8988T (cell line): ENCODE measurements around the gene LY86.

Source experiments
- DNase-seq: peaks from one replicate; pipeline ENCODE4 v3.0.0; 2011

Gene LY86

DNA sequence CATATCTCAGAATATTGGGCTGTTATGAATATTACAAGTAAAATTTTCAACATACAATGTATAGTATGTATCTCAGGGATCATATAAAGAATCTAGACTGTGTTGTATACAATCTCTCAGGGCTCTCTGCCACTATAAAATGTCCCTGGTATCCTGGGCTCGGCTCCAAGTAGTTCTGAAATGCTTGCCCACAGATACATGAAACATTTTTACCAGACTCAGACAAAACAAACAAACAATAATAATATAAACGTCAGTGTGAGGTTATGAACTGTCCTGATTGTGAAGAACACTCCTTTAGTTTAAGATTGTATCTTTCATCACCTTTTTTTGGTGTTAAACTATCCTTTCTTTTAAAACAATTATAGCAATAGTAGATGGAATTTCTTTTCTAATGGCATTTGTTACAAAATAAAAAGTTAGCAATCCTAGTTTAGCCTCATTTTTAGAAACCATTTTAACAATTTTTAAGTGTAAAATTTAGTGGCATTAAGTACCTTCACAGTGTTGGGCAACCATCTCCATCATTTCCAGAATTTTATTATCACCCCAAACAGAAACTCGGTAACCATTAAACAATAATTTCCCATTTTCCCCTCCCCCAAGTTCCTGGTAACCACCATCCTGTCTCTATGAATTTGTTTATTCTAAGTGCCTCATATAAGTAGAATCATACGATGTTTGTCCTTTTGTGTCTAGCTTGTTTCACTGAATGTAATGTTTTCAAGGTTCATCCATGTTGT lies 17.4 kb upstream of the LY86 start:
- DNase-seq, result no peak

DNA sequence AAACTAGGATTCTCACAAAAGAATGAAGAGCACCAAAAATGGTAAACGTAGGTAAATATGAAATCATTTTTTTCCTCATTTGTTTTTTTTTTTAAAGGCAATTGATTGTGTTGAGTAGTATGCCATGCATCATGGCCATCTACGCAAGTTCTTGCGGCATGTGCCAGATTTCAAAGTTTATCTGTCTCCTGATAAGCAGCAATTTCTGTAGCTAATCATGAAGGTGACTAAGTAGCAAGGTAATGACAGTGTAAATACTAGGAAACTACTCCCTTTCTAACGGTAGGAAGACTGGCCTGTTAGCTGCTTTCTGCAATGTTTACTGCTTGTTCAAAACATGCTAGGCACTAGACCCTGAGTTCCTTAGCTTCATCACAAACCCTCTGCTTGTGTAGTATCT lies 13.4 kb upstream of the LY86 start:
- no peak for DNase-seq

DNA sequence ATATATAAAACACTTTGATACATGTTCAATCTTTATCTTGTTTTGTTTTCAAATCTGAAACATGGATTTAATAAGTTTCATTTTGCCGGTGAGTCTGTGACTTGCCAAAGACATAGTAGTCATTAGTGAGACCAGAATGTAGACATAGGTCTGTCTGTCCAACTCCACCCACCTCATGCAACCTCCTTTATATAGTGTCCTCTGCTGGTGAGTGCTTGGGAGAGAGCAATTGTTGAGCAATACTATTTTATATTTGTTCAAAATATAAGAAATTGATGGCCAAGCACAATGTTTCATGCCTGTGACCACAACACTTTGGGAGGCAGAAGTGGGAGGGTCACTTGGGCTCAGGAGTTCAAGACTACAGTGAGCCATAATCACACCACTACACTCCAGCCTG lies 10.8 kb upstream of the LY86 start:
- no peak for DNase-seq

DNA sequence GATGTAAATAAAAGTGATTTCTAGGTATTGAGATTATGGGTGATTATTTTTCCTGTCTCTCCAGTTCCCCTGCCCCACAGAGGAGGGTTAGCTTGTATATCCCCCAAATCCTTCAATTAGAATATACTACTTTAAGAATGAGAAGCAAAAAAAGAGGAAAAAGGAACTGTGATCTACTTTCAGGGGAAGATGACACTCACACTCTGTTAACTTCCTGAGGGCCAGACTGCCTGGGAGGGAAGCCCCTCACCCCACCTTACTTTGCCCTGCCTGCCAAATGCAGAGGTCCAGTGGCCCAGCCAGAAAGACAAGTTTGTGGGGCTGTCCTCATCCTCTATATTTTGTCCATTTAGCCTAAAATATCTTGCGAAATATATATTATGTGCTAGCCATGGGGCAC lies 9.2 kb upstream of the LY86 start:
- DNase-seq, result no peak

DNA sequence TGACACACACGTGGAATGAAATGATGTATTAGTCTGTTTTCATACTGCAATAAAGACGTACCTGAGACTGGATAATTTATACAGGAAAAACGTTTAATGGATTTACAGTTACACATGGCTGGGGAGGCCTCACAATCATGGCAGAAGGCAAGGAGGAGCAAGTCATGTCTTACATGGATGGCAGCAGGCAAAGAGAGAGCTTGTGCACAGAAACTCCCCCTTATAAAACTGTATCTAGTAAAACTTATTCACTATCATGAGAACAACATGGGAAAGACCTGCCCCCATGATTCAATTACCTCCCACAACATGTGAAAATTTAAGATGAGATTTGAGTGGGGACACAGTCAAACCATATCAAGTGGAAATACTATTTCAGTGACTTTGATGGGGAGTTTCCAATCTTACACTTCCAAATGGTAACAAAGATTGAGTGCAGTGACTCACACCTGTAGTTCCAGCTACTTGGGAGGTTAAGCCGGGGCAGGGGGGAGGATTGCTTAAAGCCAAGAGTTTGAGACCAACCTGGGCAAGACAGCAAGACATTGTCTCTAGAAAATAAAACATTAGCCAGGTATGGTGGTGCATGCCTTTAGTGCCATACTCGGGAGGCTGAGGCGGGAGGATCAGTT lies 8.2 kb upstream of the LY86 start:
- DNase-seq, result no peak

DNA sequence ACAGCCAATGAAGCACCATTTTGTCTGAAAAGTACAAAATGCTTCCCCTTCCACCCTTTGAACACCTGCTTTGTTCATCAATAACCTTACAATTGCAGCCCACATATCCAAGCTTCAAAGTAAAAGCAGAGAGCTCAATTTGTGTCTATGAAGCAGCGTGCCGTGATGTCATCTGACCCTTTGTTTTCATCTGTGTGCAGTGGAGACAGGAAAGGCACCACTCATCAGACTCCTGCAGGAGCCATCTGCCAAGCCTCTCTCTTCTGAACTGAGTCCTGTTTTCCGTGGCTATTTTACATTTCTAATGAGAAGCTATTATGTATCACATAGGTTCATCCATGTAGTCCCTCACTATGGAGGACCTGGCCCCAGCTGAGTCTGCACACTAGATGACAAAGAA lies 7.5 kb upstream of the LY86 start:
- no peak for DNase-seq

DNA sequence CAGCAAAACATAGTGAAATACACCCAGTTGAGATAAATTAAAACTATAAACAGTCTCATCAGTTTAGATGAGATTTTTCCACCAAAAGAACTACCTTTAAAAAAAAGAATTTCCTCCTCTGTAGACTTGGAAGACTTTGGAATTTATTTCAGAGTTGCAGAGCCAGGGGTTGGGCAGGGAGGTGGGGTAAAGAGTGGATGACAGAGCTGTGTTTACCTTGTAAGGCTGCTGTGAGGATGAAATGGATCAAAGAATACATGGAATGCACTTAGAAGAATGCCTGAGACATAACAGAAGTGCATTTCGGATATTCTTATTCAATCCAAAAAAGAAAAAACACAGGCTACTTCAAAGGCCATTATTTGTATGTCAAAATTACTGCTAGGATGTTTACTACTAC lies 6.4 kb upstream of the LY86 start:
- DNase-seq, result no peak

DNA sequence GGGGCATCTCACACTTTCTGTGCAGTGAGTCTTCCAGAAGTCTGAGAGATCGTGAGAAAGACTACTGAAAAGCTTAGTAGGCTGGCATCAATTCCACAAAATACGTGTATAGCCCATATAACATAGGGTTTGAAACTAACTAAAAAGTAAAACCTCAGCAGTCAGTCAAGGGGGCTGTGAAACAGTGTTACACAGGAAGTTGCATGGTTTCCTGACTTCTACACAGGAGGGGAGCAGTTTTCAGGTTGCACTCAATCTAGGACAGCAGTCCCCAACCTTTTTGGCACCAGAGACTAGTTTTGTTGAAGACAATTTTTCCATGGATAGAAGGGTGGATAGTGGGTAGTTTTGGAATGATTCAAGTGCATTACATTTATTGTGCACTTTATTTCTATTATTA lies 4.7 kb upstream of the LY86 start:
- no peak for DNase-seq

DNA sequence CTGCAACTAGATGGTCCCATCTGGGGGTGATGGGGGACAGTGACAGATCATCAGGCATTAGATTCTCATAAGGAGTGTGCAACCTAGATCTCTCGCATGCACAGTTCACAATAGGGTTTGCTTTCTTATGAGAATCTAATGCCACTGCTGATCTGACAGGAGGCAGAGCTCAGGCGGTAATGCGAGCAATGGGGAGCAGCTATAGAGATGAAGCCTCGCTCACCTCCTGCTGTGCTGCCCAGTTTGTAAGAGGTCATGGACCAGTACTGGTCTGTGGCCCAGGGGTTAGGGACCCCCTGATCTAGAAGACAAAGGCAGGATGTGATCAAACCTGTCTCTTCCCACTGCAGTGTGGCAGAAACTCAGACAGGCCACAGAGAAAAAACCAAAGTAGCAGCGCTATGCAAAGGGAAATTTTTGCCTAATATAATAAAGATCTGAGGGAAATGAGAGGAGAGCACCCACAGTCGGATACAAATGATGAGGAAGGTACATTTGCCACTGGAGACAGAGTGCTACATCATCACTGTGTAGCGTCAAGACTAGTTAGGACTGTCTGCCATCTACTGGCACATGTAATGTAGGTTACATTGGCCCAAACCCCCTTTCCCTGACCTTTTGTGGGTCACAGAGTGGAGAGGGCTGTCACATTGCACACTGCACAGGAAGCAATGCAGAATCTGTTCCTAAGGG lies 4.1 kb upstream of the LY86 start:
- no peak for DNase-seq

DNA sequence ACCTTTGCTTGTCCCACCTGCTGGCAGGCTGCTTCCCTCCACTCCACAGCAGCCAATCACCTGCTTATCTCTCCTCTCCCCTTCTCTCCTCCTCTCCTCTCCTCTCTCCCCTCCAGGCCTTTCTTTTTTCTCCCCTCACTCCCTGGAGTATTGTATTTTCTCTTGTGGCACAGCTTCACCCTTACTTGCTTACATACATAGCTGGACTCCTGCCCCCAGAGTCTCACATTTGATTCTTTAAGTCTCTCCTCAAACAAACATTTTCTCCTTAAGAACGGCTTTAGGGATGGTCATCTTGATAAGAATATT lies 3.6 kb upstream of the LY86 start:
- DNase-seq, result no peak

DNA sequence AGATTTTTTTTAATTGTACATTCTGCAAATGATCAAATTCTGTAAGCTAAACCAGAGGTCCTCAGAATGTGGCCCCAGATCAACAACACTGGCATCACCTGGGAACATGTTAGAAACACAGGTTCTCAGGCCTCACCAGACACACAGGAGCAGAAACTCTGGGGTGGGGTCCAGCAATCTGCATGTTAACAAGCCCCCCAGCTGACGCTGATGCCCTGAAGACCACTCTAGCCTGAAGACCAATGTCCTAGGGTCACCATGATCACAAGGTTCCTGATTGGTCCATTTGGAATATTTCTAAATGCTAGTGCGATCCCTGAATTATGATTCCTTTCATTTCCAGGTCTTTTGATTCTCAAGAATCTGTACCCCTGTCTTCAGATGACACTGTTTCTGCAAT lies 2.4 kb upstream of the LY86 start:
- DNase-seq, result no peak

DNA sequence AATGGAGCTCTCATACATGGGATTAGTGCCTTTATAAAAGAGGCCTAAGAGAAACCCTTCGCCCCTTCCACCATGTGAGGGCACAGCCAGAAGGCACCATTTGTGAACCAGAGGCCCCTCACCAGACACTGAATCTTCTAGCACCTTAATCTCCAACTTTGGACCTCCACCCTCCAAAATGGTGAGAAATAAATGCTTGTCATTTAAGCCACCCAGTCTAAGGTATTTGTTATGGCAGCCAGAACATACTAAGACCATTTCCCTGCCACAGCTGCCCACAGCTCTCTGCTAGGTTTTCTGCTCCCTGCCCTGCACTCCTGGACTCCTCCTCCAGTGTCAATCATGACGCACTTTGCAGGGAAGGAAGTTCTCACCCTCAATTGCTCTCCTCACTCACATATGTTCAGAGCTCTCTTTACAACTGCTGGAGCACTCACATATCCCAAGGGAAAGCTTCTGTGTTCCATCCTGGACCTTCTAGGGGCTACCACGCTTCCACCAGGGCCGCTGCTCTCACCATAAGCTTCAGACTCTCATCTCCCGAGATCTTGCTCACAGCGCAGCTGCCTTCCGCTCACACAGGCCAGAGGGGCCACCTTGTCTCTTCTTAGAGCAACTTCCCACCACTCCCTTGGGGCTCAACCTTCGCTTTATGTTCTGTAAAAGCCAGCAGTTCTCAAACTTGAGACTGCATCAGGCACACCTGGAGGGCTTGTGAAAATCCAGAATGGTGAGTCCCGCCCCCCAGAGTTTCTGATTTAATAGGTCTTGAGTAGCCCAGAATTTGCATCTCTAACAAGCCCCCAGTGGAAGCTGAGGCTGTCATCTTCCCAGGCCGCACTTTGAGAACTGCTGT lies 1.6 kb upstream of the LY86 start:
- DNase-seq, result no peak

DNA sequence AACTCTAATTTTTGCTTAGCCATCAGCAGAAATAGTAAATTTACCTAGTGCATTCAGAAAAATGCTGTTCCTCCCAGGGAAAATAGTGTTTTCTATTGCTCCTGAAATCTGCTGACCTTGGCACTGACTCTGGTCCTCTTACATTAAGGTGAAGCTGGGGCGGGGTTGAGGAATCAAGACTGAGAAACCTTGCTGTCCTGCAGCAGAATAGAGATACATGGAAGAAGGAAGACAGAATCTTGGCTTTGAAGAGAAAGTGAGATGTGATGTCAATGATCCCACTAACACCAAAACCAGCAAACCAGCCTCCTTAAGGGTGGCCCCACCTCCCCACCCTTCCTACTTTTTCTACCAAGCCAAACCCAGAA lies 840 bp upstream of the LY86 start:
- DNase-seq, result no peak

DNA sequence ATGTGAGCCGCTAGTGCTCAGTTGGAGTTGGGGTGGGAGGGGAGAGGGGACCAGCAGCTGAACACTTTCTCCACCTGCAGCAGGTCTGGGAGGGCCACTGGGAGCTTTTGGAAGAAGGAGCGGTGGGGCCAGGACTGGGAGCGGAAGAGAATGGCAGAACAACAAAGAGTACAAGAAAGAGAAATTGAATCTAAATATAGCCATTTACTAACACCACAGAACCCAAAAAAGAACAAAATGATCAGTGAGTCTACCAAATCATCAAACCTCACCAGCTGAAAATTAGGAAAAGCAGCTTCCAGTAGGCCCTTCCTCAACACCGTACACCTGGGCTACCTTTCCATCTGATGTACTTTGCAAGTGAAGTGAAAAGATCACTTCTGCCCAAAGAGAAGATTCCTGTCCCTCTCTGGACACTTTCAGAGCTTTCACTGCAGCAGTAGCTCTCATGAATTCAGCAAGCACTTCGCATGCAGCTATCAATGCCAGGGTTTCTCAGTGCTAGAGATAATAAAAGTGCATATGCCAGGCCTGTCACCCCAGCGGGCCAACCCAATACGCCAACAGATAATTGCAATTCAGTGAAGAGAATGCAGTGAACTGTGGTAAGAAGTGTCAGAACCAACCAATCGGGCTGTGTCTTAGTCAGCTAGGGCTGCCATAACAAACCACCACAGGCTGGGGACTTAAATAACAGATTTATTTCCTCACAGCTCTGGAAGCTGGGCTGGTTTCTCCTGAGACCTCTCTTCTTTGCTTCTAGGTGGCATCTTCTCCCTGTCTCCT lies 597 bp downstream of the LY86 start:
- no peak for DNase-seq

DNA sequence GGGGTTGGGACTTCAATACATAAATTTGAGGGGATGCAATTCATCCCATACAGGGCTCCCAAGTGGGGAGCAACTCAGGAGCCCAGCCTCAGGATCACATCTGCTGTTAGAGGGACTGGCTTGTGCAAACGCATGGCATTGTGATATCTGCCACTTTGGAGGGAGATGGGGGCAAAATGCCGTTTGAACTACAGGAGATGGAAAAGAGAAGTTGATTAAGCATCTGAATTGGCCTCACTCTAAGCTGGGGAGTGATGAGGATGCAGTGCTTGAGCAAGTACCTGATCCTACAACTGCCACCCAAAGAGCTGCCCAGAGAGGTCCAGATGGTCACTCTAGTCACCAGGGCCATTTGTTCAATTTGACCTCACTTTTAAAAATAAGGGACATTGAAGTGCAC lies 2.0 kb downstream of the LY86 start:
- no peak for DNase-seq

DNA sequence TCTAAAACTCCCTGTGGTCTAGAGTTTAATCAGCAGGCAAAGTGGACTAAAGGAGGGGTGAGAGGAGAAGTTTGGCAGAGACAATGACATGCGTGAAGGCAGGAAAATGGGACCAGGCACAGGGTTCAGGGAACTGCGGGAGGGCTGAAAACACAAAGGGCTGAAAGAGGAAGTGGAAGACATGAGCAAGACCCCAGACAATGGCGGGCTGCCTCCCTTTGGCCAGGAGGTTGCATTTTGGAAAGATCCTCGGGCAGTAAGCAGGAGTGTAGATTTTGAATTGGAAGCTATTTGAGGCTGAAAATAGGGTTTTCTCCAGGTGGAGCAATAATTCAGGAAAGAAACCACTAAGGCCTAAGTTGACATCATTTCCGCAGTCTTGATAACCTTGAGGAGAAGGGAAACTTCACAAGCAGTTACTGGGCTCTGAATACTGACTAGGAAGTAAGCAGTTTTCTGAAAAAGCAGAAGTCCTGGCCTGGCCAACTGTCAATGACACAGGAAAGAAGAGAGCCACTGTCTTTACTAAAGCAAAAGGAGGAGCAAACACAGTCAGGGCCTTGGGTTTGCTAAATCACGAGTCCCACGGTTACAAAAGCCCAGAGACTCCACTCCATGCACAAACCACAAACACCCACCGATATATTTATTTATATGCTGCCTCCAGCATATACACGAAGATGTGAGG lies 3.4 kb downstream of the LY86 start:
- no peak for DNase-seq

DNA sequence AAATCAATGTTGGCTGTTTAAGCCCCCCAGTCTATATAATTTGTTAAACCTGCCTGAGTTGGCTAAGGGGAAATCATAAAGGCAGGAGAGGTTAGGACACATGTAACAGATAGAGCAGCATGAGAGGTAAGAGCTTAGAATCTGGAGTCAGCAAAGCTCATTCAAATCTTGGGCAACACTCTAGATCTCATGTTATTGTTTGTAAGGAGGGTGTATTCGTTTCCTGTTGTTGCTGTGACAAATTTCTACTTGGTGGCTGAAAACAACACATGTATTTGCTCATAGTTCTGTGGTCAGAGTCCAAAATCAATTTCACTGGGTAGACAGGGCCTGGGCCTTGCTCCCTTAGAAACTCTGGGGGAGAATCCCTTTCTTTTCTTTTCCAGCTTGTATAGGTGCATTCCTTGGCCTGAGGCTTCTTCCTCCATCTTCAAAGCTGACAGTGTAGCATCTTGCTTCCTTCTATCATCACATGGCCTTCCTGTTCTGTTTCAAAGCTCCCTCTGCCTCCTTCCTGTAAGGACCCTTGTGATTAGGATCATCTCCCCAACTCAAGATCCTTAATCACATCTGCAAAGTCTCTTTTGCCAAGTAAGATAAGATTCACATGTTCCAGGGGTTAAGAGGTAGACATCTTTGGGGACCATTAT lies 4.4 kb downstream of the LY86 start:
- DNase-seq, result no peak

DNA sequence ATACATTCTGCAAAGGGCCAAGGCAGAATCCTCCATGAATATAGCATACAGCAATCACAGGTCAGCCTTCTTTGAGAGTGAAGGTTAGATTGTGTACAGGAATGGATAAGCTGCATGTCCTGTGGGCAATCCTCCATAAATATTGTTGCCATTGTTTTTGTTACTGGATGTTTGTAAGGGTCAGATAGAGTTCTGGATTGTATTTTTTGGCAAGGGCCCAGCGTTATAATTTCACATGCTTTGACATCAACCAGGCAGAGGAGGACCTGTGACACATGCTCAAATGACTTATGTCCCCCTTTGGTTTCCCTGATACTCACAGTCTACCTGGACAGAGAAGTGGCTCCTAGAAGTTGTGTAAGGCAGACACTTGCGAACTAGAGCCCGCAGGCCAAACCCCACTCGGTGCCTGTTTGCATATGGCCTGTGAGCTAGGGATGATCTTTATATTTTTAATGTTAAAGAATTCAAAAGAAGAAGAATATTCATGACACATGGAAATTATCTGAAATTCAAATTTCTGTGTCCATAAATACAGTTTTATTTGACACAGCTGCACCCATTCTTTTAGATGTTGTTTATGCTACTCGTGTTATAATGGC lies 5.4 kb downstream of the LY86 start:
- DNase-seq, result no peak

DNA sequence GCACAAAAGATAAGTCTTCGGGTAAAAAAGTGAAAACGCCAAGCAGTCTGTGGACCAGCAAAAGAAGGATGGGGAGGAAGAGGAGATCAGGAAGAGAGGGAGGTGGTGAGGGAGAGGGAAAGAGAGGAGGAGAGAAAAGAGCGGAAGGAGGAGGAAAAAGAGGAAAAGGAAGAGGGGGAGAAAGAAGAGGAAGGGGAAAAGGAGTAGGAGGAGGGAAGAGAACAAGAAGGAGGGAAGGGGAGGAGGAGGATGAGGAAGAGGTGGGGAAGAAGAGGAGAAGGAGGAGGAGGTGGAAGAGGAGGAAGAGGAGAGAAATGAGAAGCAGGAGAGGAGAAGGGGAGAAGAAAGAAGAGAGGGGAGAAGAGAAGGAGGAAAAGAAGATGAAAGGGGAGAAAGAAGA lies 6.5 kb downstream of the LY86 start:
- no peak for DNase-seq

DNA sequence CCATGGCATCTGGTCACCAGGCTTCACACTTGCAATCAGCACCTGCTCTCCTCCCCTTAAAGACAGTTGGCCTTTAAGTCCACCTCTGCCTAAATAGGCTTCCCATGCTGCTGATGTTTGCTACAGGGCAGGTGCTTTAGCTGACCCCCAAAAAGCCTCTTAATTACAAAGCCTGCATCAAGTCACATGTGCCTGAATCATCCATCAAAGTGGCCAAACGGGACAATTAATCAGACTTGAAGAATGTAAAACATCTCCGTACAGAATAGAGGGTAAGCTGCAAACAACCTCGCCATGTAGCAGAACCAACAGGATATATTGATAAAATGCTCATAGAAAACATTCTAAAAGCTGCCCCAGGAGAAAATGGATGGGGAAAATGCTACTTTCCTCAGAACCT lies 7.4 kb downstream of the LY86 start:
- no peak for DNase-seq
